CD14-positive monocyte (primary cell): Measurements from ENCODE around the gene HOXB3. TPM values are rescaled to one million over a fixed set of nuclear protein-coding genes. Genes with fewer than 3 reads are reported as not detected.

ENCODE experiments used
- DNase-seq, 3 donors: peaks; one replicate each; pipeline ENCODE4 v3.0.0-alpha.2; 2011 to 2022
- H2AFZ ChIP-seq: 2 replicates; pipeline ENCODE4 v1.6.0; 2012; ENCODE audit warnings: mild to moderate bottlenecking, low read depth, low read length, inconsistent platforms; ENCODE audit not compliant: insufficient read depth, poor library complexity, severe bottlenecking
- H3K27ac ChIP-seq, 2 donors: 1 replicate in 1 of 2; 2 replicates in 1 of 2; pipeline ENCODE4 v1.5.1; 2012 to 2013; ENCODE audit warnings: low read length in 2 of 2, control low read depth in 1 of 2, inconsistent platforms in 1 of 2, low read depth in 1 of 2, mild to moderate bottlenecking in 1 of 2
- H3K27me3 ChIP-seq, 2 donors: one replicate each; pipeline versions ENCODE4 v1.6.0 to v1.6.1; 2011 to 2013; ENCODE audit warnings: low read length in 2 of 2; ENCODE audit not compliant: control insufficient read depth in 2 of 2, insufficient read depth in 2 of 2
- H3K36me3 ChIP-seq, 2 donors: replicated peaks in 1 of 2; 1 replicate in 1 of 2; 2 replicates in 1 of 2; pipeline versions ENCODE4 v1.5.1 to v1.6.1; 2012 to 2013; ENCODE audit warnings: low read length in 2 of 2, control low read depth in 1 of 2, inconsistent platforms in 1 of 2, mild to moderate bottlenecking in 1 of 2; ENCODE audit not compliant: insufficient read depth in 2 of 2, control insufficient read depth in 1 of 2
- H3K4me1 ChIP-seq, 2 donors: 1 replicate in 1 of 2; 2 replicates in 1 of 2; pipeline versions ENCODE4 v1.5.1 to v1.6.1; 2012 to 2013; ENCODE audit warnings: low read length in 2 of 2, control low read depth in 1 of 2, inconsistent platforms in 1 of 2, mild to moderate bottlenecking in 1 of 2, moderate library complexity in 1 of 2; ENCODE audit not compliant: insufficient read depth in 2 of 2, control insufficient read depth in 1 of 2
- H3K4me2 ChIP-seq: replicated peaks from 2 replicates; pipeline ENCODE3; 2012; ENCODE audit warnings: low read length, moderate library complexity, mild to moderate bottlenecking; ENCODE audit not compliant: poor library complexity, severe bottlenecking; ENCODE audit errors: extremely low read depth
- H3K4me3 ChIP-seq, 3 experiments: fragments of 200-600 bp in 1 of 3; sonication (generic) in 1 of 3; replicated peaks in 1 of 3; 1 replicate in 2 of 3; 2 replicates in 1 of 3; pipeline ENCODE4 v1.5.1; 2011 to 2013; ENCODE audit warnings: low read length in 3 of 3, mild to moderate bottlenecking in 3 of 3, control low read depth in 2 of 3, low read depth in 2 of 3, inconsistent platforms in 1 of 3, moderate library complexity in 1 of 3
- H3K79me2 ChIP-seq: 2 replicates; pipeline ENCODE4 v1.6.0; 2012; ENCODE audit warnings: mild to moderate bottlenecking, control low read depth, inconsistent platforms, low read length, moderate library complexity; ENCODE audit not compliant: insufficient read depth
- H3K9ac ChIP-seq: 2 replicates; pipeline ENCODE4 v1.6.0; 2017; ENCODE audit warnings: low read length, mild to moderate bottlenecking; ENCODE audit not compliant: insufficient read depth, poor library complexity, severe bottlenecking
- H3K9me3 ChIP-seq, 2 donors: replicated peaks in 1 of 2; 1 replicate in 1 of 2; 2 replicates in 1 of 2; pipeline versions ENCODE4 v1.5.1 to v1.6.1; 2012 to 2013; ENCODE audit warnings: low read length in 2 of 2, control low read depth in 1 of 2; ENCODE audit not compliant: control insufficient read depth in 1 of 2, insufficient read depth in 1 of 2
- H4K20me1 ChIP-seq: 2 replicates; pipeline ENCODE4 v1.6.0; 2012; ENCODE audit warnings: mild to moderate bottlenecking, low read length, control low read depth, moderate library complexity; ENCODE audit not compliant: insufficient read depth
- H3K27ac Mint-ChIP-seq, 7 donors: one replicate each; pipeline ENCODE4 v1.8.0; 2020; ENCODE audit warnings: mild to moderate bottlenecking in 7 of 7, mixed read lengths in 7 of 7, moderate library complexity in 6 of 7, inconsistent platforms in 2 of 7
- H3K27me3 Mint-ChIP-seq, 3 donors: one replicate each; pipeline ENCODE4 v1.8.0; 2021 to 2022; ENCODE audit warnings: low read depth in 3 of 3, mild to moderate bottlenecking in 3 of 3, mixed read lengths in 3 of 3, moderate library complexity in 3 of 3, inconsistent platforms in 1 of 3
- H3K36me3 Mint-ChIP-seq, 2 donors: one replicate each; pipeline ENCODE4 v1.8.0; 2020; ENCODE audit warnings: mixed read lengths in 2 of 2, inconsistent platforms in 1 of 2, mild to moderate bottlenecking in 1 of 2
- H3K4me1 Mint-ChIP-seq: one replicate; pipeline ENCODE4 v1.8.0; 2020; ENCODE audit warnings: mild to moderate bottlenecking, mixed read lengths
- H3K4me3 Mint-ChIP-seq, 2 donors: one replicate each; pipeline ENCODE4 v1.8.0; 2020; ENCODE audit warnings: mild to moderate bottlenecking in 2 of 2, mixed read lengths in 2 of 2, moderate library complexity in 1 of 2
- H3K9me3 Mint-ChIP-seq, 7 donors: one replicate each; pipeline ENCODE4 v1.8.0; 2020 to 2022; ENCODE audit warnings: mixed read lengths in 7 of 7, mild to moderate bottlenecking in 6 of 7, moderate library complexity in 6 of 7, inconsistent platforms in 2 of 7
- WGBS: methylation state at CpG from one replicate; pipeline ENCODE4 v1.1.5; 2013; ENCODE audit warnings: missing lambda C conversion rate; ENCODE audit not compliant: insufficient coverage; 5-methylcytosine and 5-hydroxymethylcytosine counted together
- intact Hi-C, 2 donors: fragments of 100-400 bp; cut with micrococcal nuclease; formaldehyde crosslinking; loops; one replicate each; pipeline versions ENCODE4 v1.15.0 to v1.15.1; 2023
- polyA plus RNA-seq, 3 donors: library from polyadenylated mRNA; depleted of rRNA in 1 of 3; unstranded in 2 of 3; stranded (reverse) in 1 of 3; fragments of 300-500 nt in 2 of 3; fragments of >200 nt in 1 of 3; fragmentation: Illumina TruSeq in 2 of 3; gene quantifications; 1 replicate in 2 of 3; 2 replicates in 1 of 3; pipeline ENCODE4 v1.2.3, GENCODE V29; 2012 to 2021
- TF ChIP-seq, protein P1 (sequence below): fragments of 200-600 bp; IDR thresholded peaks from one replicate; pipeline ENCODE4 v1.8.0; 2022; ENCODE audit warnings: antibody characterized with exemption, mild to moderate bottlenecking

The HOXB3 gene
- polyA plus RNA-seq, 3 donors = 0.56 TPM; not detected in 2

- Histone ChIP-seq H3K4me1 (peaks cover 36 to 43% of the 10 kb centered on the region in 2 donors), H3K27me3 (peaks cover 82 to 98% of the 10 kb centered on the region in 2 donors), H3K9ac (no peak overlapping the region), H3K9me3 (peaks cover 9 to 60% of the 10 kb centered on the region in 2 donors), H3K4me2 (peak overlapping the region; percentile 55), H2AFZ (peak overlapping the region; percentile 53), H3K4me3 (peak overlapping the region in 1 of 3 experiments; percentile 49), H3K27ac (no peak overlapping the region), H4K20me1 (no peaks in the 10 kb centered on the region), H3K36me3 (no peaks in the 10 kb centered on the region), H3K79me2 (no peaks in the 10 kb centered on the region)
- TF ChIP-seq, protein P1, sequence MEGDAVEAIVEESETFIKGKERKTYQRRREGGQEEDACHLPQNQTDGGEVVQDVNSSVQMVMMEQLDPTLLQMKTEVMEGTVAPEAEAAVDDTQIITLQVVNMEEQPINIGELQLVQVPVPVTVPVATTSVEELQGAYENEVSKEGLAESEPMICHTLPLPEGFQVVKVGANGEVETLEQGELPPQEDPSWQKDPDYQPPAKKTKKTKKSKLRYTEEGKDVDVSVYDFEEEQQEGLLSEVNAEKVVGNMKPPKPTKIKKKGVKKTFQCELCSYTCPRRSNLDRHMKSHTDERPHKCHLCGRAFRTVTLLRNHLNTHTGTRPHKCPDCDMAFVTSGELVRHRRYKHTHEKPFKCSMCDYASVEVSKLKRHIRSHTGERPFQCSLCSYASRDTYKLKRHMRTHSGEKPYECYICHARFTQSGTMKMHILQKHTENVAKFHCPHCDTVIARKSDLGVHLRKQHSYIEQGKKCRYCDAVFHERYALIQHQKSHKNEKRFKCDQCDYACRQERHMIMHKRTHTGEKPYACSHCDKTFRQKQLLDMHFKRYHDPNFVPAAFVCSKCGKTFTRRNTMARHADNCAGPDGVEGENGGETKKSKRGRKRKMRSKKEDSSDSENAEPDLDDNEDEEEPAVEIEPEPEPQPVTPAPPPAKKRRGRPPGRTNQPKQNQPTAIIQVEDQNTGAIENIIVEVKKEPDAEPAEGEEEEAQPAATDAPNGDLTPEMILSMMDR = peak; percentile 49
- peak; percentile 15 to 35 (median 31) for DNase-seq
- Mint-ChIP-seq H3K27ac (peak overlapping the region in 1 of 7 donors; percentile 58), H3K27me3 (peaks cover 97 to 99% (median 98%) of the 10 kb centered on the region in 3 donors), H3K9me3 (peaks cover 0 to 49% (median 22%) of the 10 kb centered on the region in 7 donors), H3K4me1 (peaks cover 35% of the 10 kb centered on the region), H3K4me3 (peak overlapping the region; percentile 64 to 92), H3K36me3 (peaks cover 9 to 18% of the 10 kb centered on the region in 2 donors)
- intact Hi-C loops = no loop called here
- WGBS = under 1% methylated on average over 38 of the region's 67 CpGs
These were observed 23.0 kb upstream of the HOXB3 start for GRCh38 chr17:48612854-48613691.

DNA sequence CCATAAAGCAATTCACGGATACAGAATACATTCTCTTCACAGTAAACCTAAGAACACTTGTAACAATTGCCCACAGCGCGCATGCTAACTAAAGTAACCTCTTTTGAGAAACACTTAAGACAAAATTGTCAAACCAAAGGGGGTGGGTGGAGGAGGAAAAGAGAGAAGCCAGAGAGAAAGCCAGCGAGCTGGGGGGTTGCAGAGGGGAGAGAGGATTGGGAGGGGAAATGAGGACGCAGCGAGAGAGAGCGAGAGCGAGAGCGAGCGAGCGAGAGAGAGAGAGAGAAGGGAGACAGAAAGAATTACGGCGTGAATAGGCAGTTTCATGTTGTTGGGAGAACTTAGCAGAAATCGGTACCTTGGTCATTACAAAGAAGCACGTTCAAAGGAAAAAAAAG, 22.4 kb upstream of the HOXB3 start:
- Mint-ChIP-seq H3K27ac (peak overlapping the region in 1 of 7 donors; percentile 4), H3K27me3 (peaks cover 93 to 99% (median 97%) of the 10 kb centered on the region in 3 donors), H3K4me3 (peak overlapping the region; percentile 58 to 92), H3K9me3 (peaks cover 0 to 50% (median 27%) of the 10 kb centered on the region in 7 donors), H3K4me1 (peaks cover 39% of the 10 kb centered on the region), H3K36me3 (peaks cover 9 to 16% of the 10 kb centered on the region in 2 donors)
- intact Hi-C loops = no loop called here
- TF ChIP-seq, protein P1 = no peak
- Histone ChIP-seq H4K20me1 (no peaks in the 10 kb centered on the region), H3K4me1 (peaks cover 36 to 43% of the 10 kb centered on the region in 2 donors), H3K27me3 (peaks cover 77 to 98% of the 10 kb centered on the region in 2 donors), H3K27ac (no peak overlapping the region), H3K4me2 (peak overlapping the region; percentile 55), H3K4me3 (peak overlapping the region in 1 of 3 experiments; percentile 49), H3K36me3 (no peaks in the 10 kb centered on the region), H2AFZ (no peak overlapping the region), H3K9ac (no peak overlapping the region), H3K9me3 (peaks cover 9 to 54% of the 10 kb centered on the region in 2 donors), H3K79me2 (no peaks in the 10 kb centered on the region)
- 1% methylated on average over 11 of the region's 15 CpGs for WGBS
- DNase-seq = no peak
